Motor neuron (in vitro differentiated cells): ENCODE measurements around the gene EML1. TPM values are rescaled to one million over a fixed set of nuclear protein-coding genes. Genes with fewer than 3 reads are reported as not detected.

Source experiments
- ATAC-seq, 8 experiments: fragments of 200-7000 bp; cut with Tn5 transposase; replicated peaks in 6 of 8; 2 replicates each; pipeline ENCODE4 v1.8.0; 2021; ENCODE audit warnings: mild to moderate bottlenecking in 8 of 8, moderate library complexity in 8 of 8
- H3K27ac ChIP-seq, 2 donors: fragments of 250-450 bp; sonication (Bioruptor Pico); 2 replicates each; pipeline ENCODE4 v1.9.0; 2021; ENCODE audit warnings: antibody characterized with exemption in 2 of 2, mild to moderate bottlenecking in 2 of 2, moderate library complexity in 1 of 2
- H3K4me1 ChIP-seq, 2 donors: fragments of 250-450 bp; sonication (Bioruptor Pico); replicated peaks in 1 of 2; 2 replicates each; pipeline ENCODE4 v1.6.1; 2021; ENCODE audit warnings: antibody characterized with exemption in 2 of 2, mild to moderate bottlenecking in 2 of 2, moderate library complexity in 1 of 2
- H3K4me3 ChIP-seq, 5 donors: fragments of 250-450 bp; sonication (Bioruptor Pico); 2 replicates each; pipeline ENCODE4 v1.9.0; 2021; ENCODE audit warnings: antibody characterized with exemption in 5 of 5, mild to moderate bottlenecking in 5 of 5, moderate library complexity in 4 of 5
- WGBS, 10 experiments: fragments of 450-650 bp; shearing (Covaris generic); methylation state at CpG; one replicate each; pipeline ENCODE4 v1.0.0; 2022; 5-methylcytosine and 5-hydroxymethylcytosine counted together
- in situ Hi-C, 9 experiments: fragments of 400-800 bp; cut with MboI; loops; one replicate each; pipeline ENCODE4 v1.15.0; 2021; ENCODE audit warnings: low sequenced_read_pairs in 9 of 9, low pct_unique_long_range_greater_than_20kb in 2 of 9; ENCODE audit not compliant: unreplicated experiment in 9 of 9
- total RNA-seq, 8 experiments: library from RNA; unstranded; fragments of 300-600 nt; gene quantifications; 2 replicates each; pipeline versions ENCODE4 v1.2.3 to v1.2.4, GENCODE V29; 2022

The EML1 gene
- total RNA-seq, 8 experiments from 2014 or later = 15.1 to 86.6 (median 25.5) TPM

DNA sequence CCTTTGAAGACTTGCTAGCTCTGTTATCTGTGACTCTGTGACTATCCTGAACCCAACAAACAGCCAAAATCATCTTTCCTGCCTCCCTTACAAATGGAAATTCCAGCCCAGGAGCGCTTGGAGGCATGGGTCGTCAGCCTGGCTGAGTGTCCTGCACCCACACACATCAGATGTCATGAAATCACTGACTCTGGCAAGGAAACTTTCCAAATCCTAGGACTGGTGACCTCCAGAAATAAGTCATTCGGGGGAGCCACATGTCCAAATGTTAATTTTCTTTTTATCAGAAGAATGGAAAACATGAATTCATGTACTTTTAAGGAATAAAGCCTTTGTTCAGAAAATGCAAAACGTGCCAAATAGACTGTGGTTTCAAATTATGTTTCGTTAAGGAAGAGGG, 175.7 kb downstream of the EML1 start:
- WGBS, 10 experiments = 7 to 100% (median 52%) methylated on average over 1 to 5 of the region's 5 CpGs
- in situ Hi-C loops = no loop called here
- no peak overlapping the region for H3K27ac ChIP-seq
- no peak overlapping the region for H3K4me3 ChIP-seq
- ATAC-seq = no peak
- H3K4me1 ChIP-seq = peaks cover 0 to 5% of the 10 kb centered on the region in 2 donors

DNA sequence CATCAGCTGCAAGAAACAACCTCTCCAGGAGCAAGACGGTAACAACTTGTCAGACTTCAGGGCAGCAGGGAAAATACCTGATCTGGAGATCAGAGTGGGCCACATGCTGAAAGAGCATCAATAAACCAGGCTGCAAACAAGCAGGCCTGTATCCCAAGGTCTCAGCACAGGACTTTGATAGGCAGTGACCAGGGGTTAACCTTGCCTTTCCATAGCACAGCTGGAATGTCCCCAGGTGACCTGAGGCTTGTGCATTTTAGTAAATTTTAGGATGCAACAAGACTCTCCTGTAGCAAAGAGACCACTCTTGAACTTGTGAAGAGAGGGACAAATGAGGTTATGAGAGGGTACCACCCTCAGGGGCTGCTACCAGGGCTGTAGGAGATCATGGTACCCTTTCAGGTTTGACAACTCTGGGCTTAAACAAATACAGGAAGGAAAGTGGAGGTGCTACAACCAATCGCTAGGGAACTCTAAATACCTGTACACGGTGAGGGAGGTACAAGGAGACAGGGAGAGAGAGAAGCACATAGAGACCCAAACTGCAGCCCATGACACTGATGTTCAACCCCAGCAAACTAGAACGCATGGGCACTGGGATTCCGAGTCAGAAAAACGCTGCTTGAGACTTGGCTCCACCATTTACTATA, 176.6 kb downstream of the EML1 start:
- no peak for ATAC-seq
- no peak overlapping the region for H3K27ac ChIP-seq
- peaks cover 0 to 5% of the 10 kb centered on the region in 2 donors for H3K4me1 ChIP-seq
- WGBS, 10 experiments = 71 to 100% (median 97%) methylated on average over 1 to 6 of the region's 6 CpGs
- in situ Hi-C loops = no loop called here
- H3K4me3 ChIP-seq = no peak overlapping the region

DNA sequence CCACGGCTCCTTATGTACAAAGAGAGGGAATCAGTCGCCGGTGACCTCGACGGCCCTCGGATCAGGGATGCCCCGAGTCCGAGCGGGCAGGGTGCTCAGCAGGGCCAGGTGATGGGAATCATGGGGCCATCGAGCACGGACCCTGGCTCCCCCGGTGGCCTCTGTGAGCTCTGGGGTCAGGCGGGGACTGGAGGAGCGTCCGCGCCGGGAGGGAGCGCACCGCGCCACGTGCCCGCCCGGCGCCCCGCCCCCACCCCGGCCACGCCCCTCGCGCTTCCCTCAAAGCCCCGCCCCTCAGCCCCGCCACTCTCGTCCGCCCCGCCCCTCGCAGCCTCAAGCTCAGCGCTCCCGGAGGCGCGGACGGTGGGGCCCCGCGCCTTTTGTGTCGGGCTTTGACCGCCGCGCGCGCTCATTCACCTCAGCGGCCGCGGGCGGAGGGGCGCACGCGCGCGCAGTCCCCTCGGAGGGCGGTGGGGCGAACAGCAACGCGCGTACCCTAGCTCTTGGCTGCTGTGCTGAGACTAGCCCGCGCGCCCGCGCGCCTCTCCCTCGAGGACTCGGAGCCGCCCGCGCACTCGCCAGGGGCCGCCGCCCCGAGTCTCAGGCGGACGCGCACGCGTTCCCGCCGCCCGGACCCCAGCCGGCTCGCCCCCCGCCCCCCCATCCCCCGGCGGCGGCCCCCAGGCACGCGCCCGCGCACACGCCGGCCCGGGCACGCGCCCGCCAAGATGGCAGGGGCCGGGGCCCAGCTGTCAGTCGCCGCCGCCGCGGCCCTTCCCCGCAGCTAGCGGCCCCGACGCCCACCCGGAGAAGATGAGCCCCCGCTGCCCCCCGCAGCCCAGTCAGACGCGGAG, 178.1 kb downstream of the EML1 start:
- Histone ChIP-seq H3K4me1 (peaks cover 0 to 5% of the 10 kb centered on the region in 2 donors), H3K4me3 (peak overlapping the region; percentile 71 to 99 (median 83)), H3K27ac (peak overlapping the region; percentile 88 to 89)
- in situ Hi-C loops = no loop called here
- 20 to 63% methylated on average over 6 to 8 of the region's 117 CpGs; no CpG with 5 or more reads in 8 of the 10 experiments for WGBS, 10 experiments
- ATAC-seq = peak; percentile 85 to 92 (median 92)

DNA sequence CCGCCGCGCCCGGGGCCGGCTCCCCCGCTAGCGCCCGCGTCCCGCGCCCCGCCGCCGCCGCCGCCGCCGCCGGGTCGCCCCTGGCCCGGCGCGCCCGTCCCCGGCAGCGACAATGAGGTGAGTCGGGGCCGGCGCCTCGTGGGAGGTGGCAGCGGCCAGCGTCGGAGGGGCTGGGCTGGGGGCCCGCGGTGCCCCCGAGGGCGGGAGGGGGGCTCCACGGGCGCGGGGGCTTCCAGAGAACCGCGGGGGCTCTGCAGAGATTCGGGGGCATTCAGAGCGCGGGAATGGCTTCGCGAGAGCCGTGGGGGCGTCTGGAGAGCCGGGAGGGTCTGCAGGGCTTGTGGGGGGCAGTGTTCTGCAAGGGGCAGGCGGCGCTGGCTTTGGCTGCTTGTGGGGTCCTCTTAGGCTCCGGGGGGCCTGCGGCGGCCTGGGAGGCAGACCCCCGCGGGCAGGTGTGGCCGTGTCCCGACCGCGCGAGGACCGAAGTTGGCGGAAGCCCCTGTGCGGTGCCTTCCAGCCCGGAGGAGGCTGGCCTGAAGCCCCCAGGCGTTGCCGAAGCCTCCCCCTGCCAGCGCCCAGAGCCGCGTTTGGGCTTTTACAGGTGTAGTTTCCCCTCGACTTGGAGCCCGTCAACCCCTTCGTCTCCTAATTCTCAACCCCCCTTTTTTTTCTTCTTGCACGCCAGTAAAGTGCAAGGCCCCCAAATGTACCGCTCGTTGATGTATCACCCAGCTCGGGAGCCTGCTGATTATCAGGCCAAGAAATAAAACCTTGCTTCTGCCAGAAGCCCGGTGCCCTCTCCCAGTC, 178.9 kb downstream of the EML1 start:
- ATAC-seq = peak; percentile 4 to 50 (median 40)
- in situ Hi-C loops = no loop called here
- Histone ChIP-seq H3K27ac (peak overlapping the region; percentile 88 to 89), H3K4me1 (peaks cover 0 to 5% of the 10 kb centered on the region in 2 donors), H3K4me3 (peak overlapping the region; percentile 71 to 99 (median 83))
- WGBS, 10 experiments = 0 to 9% (median 0%) methylated on average over 1 to 4 of the region's 79 CpGs; no CpG with 5 or more reads in 3 of the 10 experiments

DNA sequence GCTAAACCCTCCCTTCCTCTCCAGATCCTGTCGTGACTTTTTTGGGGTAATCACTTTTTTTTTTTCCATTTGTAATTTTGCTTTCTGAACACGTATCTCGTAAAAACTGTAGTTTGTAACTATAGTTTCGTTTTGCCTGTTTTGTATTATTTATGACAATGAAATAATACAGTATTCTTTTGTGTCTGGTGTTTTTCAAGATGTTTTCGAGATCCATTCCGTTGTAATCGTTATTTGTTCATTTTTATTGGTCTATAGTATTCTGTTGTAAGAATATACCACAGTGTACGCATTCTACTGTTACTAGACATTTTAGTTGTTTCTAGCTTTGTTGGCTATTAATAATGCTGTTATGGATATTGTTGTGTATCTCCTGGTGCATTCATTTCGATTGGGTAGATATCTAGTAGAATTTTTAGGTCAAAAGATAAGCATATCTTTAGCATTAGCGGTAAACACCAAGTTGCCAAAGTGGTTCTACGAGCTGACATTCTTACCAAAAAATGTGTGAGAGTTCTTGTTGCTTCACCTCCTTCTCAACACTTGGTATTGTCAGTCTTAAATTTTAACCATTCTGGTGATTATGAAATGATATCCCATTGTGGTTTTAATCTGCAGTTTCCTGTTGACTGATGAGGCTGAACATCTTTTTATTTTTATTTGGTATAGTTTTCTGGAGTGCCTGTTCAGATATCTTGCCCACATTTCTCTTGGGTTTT, 179.7 kb downstream of the EML1 start:
- WGBS, 10 experiments = 17 to 55% (median 40%) methylated on average over 6 to 11 of the region's 11 CpGs
- H3K4me1 ChIP-seq = peaks cover 0 to 5% of the 10 kb centered on the region in 2 donors
- no peak overlapping the region for H3K27ac ChIP-seq
- in situ Hi-C loops = no loop called here
- ATAC-seq = no peak
- peak overlapping the region; percentile 71 to 99 (median 83) for H3K4me3 ChIP-seq

DNA sequence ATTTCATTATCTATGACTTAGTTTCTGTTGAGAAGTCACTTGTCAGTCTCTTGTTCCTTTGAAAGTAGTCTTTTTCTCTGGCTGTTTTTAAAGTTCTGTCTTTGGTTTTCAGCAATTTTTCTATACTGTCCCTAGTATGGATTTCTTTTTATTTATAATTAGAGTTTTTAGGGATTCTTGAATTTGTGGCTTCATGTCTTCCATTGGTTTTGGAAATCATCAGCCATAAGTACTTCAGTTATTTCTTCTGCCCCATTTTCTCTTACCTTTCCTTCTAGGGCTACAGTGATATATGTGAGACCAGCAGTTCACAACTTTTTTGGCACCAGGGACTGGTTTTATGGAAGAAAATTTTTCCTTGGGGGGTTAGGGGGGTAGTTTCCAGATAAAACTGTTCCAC, 182.0 kb downstream of the EML1 start:
- Histone ChIP-seq H3K4me3 (no peak overlapping the region), H3K27ac (no peak overlapping the region), H3K4me1 (peaks cover 0 to 5% of the 10 kb centered on the region in 2 donors)
- no peak for ATAC-seq
- in situ Hi-C loops = loop anchor here in 2 of 9 experiments (25.0 kb wide), 2 partner anchors 137 to 212 kb away; no protein-coding TSS in a partner anchor

DNA sequence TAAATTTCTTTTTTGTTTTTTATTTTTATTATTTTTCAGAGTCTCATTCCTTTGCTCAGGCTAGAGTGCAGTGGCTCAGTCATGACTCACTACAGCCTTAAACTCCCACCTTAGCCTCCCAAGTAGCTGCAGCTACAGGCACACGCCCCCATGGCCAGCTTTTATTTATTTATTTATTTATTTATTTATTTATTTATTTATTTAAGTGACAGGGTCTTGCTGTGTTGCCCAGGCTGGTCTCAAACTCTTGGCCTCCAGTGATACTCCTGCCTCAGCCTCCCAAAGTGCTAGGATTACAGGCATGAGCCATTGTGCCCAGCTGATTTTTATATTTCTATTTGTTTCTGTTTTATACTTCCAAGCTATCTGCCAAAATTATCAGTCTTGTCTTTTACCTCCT, 182.8 kb downstream of the EML1 start:
- H3K27ac ChIP-seq = no peak overlapping the region
- peaks cover 0 to 5% of the 10 kb centered on the region in 2 donors for H3K4me1 ChIP-seq
- WGBS, 10 experiments = 43 to 100% (median 91%) methylated on average over 1 of the region's 1 CpG; no CpG with 5 or more reads in 1 of the 10 experiments
- in situ Hi-C loops = loop anchor here in 2 of 9 experiments (25.0 kb wide), 2 partner anchors 136 to 211 kb away; no protein-coding TSS in a partner anchor
- ATAC-seq = no peak
- no peak overlapping the region for H3K4me3 ChIP-seq

DNA sequence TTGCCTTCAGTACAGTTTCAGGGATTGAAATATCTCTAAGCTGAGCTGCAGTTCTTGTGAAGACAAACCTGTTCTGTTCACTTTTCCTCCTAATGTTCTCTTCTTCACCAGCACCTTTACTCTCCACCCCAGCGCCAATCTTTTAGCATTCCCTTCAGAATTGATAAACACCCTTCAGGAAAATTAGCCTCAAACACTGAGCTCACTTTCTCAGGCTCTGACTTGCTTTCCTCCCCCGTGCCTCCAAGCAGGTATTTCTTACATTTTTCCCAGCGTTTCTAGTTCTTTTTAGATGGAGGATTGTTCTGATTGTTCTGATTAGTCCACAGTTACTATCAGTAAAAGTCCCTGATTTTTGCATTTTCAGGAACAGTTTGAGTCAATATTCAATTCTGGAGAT, 183.5 kb downstream of the EML1 start:
- Histone ChIP-seq H3K27ac (no peak overlapping the region), H3K4me1 (peaks cover 0 to 5% of the 10 kb centered on the region in 2 donors), H3K4me3 (no peak overlapping the region)
- WGBS, 10 experiments = 60 to 100% (median 91%) methylated on average over 1 to 3 of the region's 3 CpGs; no CpG with 5 or more reads in 1 of the 10 experiments
- in situ Hi-C loops = loop anchor here in 2 of 9 experiments (25.0 kb wide), 2 partner anchors 136 to 211 kb away; no protein-coding TSS in a partner anchor
- no peak for ATAC-seq

DNA sequence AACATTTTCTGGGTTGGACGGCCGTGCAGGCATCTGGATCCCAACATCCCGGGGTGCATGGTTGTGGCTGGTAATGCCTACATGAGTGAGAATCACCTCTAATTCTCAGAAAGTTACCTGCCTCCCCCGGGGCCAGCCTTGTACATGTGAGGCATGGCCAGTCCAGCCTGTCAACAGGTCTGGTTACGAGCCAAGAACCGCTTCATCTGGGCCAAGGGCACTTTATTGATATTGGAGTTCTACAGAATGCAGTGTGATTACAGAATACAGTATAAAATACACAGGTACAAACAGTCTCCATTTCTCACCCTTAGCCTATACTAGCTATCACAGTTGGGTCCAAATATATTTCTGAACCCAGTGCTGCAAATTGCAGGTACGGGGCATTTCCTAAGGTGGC, 187.1 kb downstream of the EML1 start:
- in situ Hi-C loops = loop anchor here in 4 of 9 experiments (10.0 to 25.0 kb wide), 3 partner anchors 125 to 207 kb away; no protein-coding TSS in a partner anchor
- WGBS, 10 experiments = 80 to 100% (median 97%) methylated on average over 1 to 7 of the region's 7 CpGs; no CpG with 5 or more reads in 1 of the 10 experiments
- Histone ChIP-seq H3K4me3 (no peak overlapping the region), H3K4me1 (peaks cover 3 to 14% of the 10 kb centered on the region in 2 donors), H3K27ac (no peak overlapping the region)
- ATAC-seq = peak in 1 of 8 experiments; percentile 28

DNA sequence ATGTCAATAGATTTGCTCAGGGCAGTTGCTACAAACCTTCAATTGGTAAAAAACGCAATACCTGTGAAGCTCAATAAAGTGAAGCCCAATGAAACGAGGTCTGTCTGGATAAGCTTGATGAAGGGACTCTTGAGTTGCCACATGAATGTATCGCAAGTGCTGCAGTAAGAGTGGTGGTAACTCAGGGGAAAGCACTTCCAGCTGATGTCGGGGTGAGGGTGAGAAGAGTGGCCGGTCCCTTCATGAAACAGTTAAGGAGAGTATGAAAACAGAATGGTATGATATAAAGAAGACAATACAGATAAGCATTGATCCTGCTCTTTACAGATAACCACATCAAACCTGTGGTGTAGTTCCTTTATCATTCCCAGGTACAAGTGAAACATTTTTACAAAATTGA, 188.6 kb downstream of the EML1 start:
- H3K4me1 ChIP-seq = peaks cover 3 to 14% of the 10 kb centered on the region in 2 donors
- no peak for ATAC-seq
- no peak overlapping the region for H3K4me3 ChIP-seq
- 54 to 92% (median 79%) methylated on average over 1 to 5 of the region's 5 CpGs; no CpG with 5 or more reads in 2 of the 10 experiments for WGBS, 10 experiments
- in situ Hi-C loops = loop anchor here in 4 of 9 experiments (10.0 to 25.0 kb wide), 3 partner anchors 123 to 205 kb away; no protein-coding TSS in a partner anchor
- H3K27ac ChIP-seq = no peak overlapping the region

DNA sequence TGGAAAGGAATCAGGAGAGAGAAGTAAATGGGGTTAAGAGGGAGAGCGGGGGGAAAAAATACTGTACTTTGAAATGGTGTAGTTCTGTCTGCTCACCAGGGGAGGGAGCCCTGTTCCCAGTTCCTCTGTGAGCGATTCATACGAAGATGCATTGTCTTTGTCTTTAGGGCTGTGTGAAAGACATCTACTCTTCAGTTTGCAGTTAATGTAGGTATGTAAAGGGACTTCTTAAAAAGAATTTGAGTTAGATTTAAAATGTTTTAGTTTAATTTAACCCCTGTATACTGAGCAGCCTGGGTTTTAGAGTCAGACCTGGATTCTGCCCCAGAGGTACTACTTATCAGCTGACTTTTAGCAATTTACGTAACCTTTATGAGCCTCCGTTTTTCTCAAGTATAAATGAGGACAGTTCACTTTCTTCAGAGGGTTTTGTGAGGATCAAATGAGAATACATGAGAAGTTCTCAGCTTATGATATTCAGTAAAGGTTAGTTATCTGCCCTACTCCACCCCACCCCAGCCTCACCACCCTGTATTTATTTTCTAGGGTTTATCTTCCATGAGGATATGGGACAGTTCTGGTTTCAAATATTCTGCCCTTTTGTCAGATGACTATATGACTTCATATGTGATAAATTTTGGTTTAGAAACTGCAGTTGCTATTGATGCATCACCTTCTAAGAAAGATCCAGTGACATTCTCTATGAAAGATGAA, 189.5 kb downstream of the EML1 start:
- no peak overlapping the region for H3K27ac ChIP-seq
- WGBS, 10 experiments = 0 to 72% (median 40%) methylated on average over 2 to 5 of the region's 5 CpGs; no CpG with 5 or more reads in 1 of the 10 experiments
- peak; percentile 69 to 88 (median 81) for ATAC-seq
- peaks cover 3 to 14% of the 10 kb centered on the region in 2 donors for H3K4me1 ChIP-seq
- H3K4me3 ChIP-seq = no peak overlapping the region
- in situ Hi-C loops = loop anchor here in 4 of 9 experiments (10.0 to 25.0 kb wide), 3 partner anchors 122 to 205 kb away; no protein-coding TSS in a partner anchor
